Hypothalamus (tissue), 51 donors: ENCODE measurements around the gene TAC4.

ENCODE experiments used
- DNase-seq, 51 donors: peaks; one replicate each; lab custom pipeline; 2025; lab: John Stamatoyannopoulos, UW

Gene TAC4

GRCh38 chr17:49873926-49874325 is 26.1 kb upstream of the TAC4 start:
- no peak for DNase-seq

GRCh38 chr17:49873466-49873865 is 25.6 kb upstream of the TAC4 start:
- DNase-seq, result no peak

GRCh38 chr17:49872754-49873377 is 25.0 kb upstream of the TAC4 start:
- no peak for DNase-seq

GRCh38 chr17:49871211-49871610 is 23.3 kb upstream of the TAC4 start:
- DNase-seq, result no peak

GRCh38 chr17:49870298-49870697 is 22.4 kb upstream of the TAC4 start:
- DNase-seq, result no peak

GRCh38 chr17:49869038-49869374 is 21.1 kb upstream of the TAC4 start:
- no peak for DNase-seq

- DNase-seq, result no peak
These were observed 19.1 kb upstream of the TAC4 start for GRCh38 chr17:49866882-49867413.

GRCh38 chr17:49866019-49866380 is 18.1 kb upstream of the TAC4 start:
- DNase-seq, result no peak

- no peak for DNase-seq
These were observed 15.0 kb upstream of the TAC4 start for GRCh38 chr17:49862781-49863331.

- peak in 20 of 51 donors; percentile 3 to 47 (median 20) for DNase-seq
These were observed 13.4 kb upstream of the TAC4 start for GRCh38 chr17:49861150-49861884.

- no peak for DNase-seq
These were observed 12.4 kb upstream of the TAC4 start for GRCh38 chr17:49859991-49860953.

GRCh38 chr17:49858796-49859195 is 10.9 kb upstream of the TAC4 start:
- no peak for DNase-seq

- no peak for DNase-seq
These were observed 6.3 kb upstream of the TAC4 start for GRCh38 chr17:49854126-49854525.

- DNase-seq, result no peak
These were observed 5.7 kb upstream of the TAC4 start for GRCh38 chr17:49853470-49854015.

GRCh38 chr17:49851387-49852291 is 3.8 kb upstream of the TAC4 start:
- DNase-seq, result peak in 35 of 51 donors; percentile 5 to 58 (median 29)

GRCh38 chr17:49850772-49851386 is 3.0 kb upstream of the TAC4 start:
- peak in 3 of 51 donors; percentile 6 to 14 (median 11) for DNase-seq

- no peak for DNase-seq
These were observed 2.3 kb upstream of the TAC4 start for GRCh38 chr17:49850218-49850610.

- DNase-seq, result no peak
These were observed 870 bp upstream of the TAC4 start for GRCh38 chr17:49848739-49849138.
